Smooth muscle cell of the brain vasculature (primary cell): Measurements from ENCODE around the gene HOXA10.

Experiments
- DNase-seq: peaks from one replicate; pipeline ENCODE4 v3.0.0-alpha.2; 2012; ENCODE audit warnings: low read depth, low spot score

HOXA10 gene

GRCh38 chr7:27180431-27181420, 6.6 kb upstream of the HOXA10 start:
- no peak for DNase-seq

GRCh38 chr7:27179503-27180430, 5.6 kb upstream of the HOXA10 start:
- DNase-seq = no peak

- no peak for DNase-seq
These were observed 4.9 kb upstream of the HOXA10 start for GRCh38 chr7:27179030-27179429.

GRCh38 chr7:27178366-27178765, 4.2 kb upstream of the HOXA10 start:
- no peak for DNase-seq

- no peak for DNase-seq
These were observed 3.7 kb upstream of the HOXA10 start for GRCh38 chr7:27177795-27178320.

- no peak for DNase-seq
These were observed 3.1 kb upstream of the HOXA10 start for GRCh38 chr7:27176962-27177794.

GRCh38 chr7:27176524-27176845, 2.4 kb upstream of the HOXA10 start:
- no peak for DNase-seq

GRCh38 chr7:27175626-27176523, 1.8 kb upstream of the HOXA10 start:
- no peak for DNase-seq

GRCh38 chr7:27174874-27175625, 930 bp upstream of the HOXA10 start:
- no peak for DNase-seq

- no peak for DNase-seq
These were observed 587 bp downstream of the HOXA10 start for GRCh38 chr7:27173511-27173955.

GRCh38 chr7:27172823-27173510, 1.2 kb downstream of the HOXA10 start:
- no peak for DNase-seq

GRCh38 chr7:27172315-27172774, 1.8 kb downstream of the HOXA10 start:
- DNase-seq = no peak

- no peak for DNase-seq
These were observed 2.3 kb downstream of the HOXA10 start for GRCh38 chr7:27171637-27172314.

GRCh38 chr7:27171325-27171636, 2.8 kb downstream of the HOXA10 start:
- DNase-seq = no peak

GRCh38 chr7:27170426-27171324, 3.4 kb downstream of the HOXA10 start:
- no peak for DNase-seq

GRCh38 chr7:27169658-27170425, 4.3 kb downstream of the HOXA10 start:
- no peak for DNase-seq
